GM18502 (cell line): ENCODE measurements around the gene DISC1.
"Not testable (repeated sequence)": the region's sequence is repeated elsewhere in the genome, so short reads cannot be mapped to it uniquely, and the experiment has no call there.

Experiments
- ATAC-seq: cut with Tn5 transposase; IDR thresholded peaks from one replicate; pipeline ENCODE4 v1.9.1; 2021; ENCODE audit warnings: mild to moderate bottlenecking; ENCODE audit not compliant: unreplicated experiment, poor library complexity

Gene DISC1

GRCh38 chr1:231757759-231758158, 131.2 kb downstream of the DISC1 start:
- ATAC-seq, result no peak

DNA sequence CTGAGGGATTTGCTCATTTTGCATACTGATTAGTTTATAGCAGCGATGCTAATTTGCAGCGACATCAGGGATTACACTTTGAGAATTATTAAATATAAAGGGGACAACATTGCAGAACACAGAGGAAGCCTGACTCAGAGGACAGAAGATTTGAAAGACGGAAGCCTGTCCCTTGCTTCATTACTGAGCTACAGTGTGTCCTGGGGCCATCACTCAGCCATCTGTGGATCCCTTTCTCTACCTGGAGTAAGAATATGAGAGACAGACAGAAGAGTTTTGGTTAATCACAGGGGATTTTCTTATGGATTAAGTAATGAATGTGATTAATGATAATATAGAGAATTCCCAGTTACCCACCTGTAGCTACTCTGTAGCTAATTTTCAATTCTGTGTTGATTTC, 134.7 kb downstream of the DISC1 start:
- ATAC-seq, result no peak

GRCh38 chr1:231761747-231762541, 135.4 kb downstream of the DISC1 start:
- ATAC-seq, result no peak

DNA sequence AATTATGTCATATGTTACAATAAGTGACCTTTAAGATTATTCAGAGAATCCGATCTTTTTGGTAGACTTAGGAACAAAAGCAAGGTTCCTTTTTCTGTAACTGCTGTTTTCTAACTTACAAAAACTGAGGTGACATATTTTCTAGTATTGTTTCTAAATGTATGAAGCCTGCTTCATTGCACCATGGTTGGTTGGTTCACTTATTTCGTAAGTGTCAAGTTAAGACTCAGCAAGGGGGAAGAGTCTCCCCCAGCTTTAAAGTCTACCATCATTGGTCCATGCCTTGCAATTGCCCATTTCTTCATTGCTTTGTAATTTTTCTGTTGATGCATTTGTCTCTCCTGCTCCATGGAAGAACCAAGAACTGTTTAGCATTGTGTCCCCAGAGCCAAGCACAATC, 136.9 kb downstream of the DISC1 start:
- ATAC-seq, result no peak

DNA sequence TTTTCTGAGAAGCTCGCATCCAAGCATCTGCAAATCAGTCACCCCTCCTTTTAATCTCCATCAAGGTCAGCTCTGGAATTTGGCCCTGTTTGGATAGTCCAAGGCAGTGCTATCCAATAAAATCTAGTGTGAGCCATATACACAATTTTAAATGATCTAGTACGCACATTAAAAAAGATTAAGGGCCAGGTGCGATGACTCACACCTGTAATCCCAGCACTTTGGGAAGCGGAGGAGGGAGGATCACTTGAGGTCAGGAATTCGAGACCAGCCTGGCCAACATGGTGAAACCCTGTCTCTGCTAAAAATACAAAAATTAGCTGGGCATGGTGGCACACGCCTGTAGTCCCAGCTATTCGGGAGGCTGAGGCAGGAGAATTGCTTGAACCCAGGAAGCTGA, 139.2 kb downstream of the DISC1 start:
- ATAC-seq, result not testable (repeated sequence)

- ATAC-seq, result no peak
Measured at GRCh38 chr1:231767471-231767870, 140.9 kb downstream of the DISC1 start.

DNA sequence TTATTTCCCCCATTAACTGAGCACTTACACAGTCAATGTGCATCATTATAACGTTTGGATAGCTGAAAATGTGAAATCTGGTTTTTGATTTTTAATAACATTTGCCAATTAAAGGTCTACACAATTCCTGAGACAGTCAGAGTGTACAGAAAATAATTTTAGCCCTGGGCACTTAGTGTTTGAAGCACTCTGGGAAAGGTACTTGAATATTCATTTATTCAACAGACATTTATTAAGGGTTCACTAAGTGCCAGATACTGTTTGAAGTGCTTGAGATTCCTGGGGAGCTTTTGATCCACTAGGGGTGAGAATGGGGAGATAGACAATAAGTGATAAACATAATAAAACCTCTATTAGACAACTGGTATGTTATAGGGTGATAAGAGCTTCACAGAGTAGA, 141.8 kb downstream of the DISC1 start:
- no peak for ATAC-seq

GRCh38 chr1:231770506-231771175, 144.1 kb downstream of the DISC1 start:
- ATAC-seq, result no peak

GRCh38 chr1:231774719-231775335, 148.2 kb downstream of the DISC1 start:
- no peak for ATAC-seq

- no peak for ATAC-seq
Measured at GRCh38 chr1:231776010-231776756, 149.6 kb downstream of the DISC1 start.

GRCh38 chr1:231776757-231777062, 150.1 kb downstream of the DISC1 start:
- no peak for ATAC-seq

DNA sequence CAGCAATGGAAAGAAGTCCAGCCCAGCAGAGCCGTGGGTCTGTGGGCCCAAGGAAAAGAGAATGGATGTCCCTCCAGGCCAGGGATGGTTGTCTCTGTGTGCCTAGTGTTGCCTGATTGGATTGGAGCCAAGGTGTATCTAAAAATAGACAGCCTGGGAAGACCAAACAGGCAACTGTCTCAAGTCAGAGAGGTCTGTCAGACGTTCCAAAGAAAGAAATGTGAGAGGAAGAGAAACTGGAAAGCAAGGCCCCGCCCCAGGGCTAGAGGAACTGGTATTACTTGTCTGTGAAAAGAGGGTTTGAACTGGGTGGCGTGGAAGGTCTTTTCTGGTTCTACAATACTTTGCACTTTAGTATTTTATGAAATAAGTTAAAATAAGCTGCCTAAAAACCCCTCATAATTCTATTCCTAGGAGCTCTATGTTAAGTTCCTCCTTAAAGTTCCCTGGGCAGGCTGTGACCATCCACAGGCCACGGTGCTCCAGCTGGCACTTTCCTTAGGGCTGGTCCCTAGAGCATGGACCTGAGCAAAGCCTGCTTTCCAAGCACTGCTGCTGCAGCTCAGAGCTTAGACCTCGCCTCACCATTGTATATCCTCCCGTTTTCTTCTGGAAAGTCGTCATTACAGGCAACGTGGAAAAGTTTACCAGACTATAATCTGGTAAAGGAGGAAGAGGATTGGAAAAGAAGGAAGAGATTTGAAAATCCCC, 151.6 kb downstream of the DISC1 start:
- ATAC-seq, result no peak

DNA sequence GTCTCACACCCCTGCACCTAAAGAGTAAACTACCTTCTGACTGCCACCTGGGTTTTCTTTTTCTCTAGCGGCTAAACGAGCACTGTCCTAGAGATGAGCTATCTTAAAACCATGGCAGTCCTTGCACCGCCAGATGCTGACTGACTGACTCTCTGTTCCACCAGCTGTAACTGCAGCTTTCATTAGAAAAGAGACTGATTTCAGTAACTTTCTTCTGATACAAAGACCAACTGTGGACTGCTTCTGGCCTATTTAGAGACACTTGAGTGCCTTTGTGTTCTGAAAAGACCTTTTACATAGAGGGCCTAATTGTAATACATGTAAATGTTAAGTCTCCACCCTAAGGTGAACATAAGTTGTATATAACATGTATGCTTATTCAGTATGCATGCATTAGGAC, 152.5 kb downstream of the DISC1 start:
- no peak for ATAC-seq

DNA sequence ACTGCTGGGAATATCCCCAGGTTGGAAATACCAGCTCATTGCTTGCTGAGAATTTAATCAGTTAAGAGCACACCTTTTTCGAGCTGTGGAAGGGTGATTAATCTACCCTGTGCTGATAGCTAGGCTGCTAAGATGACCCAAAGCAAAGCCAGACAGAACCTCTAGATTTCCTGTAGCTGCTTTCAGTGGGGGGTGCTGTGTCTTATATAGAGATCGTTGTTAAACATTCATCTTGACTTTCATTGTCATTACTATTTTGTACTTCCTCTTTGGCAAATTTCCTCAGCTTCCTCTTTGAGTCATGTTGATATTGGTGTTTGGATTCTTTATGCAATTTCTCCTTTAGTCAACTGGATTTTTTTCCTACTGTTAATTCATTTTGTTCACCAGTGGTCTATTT, 155.3 kb downstream of the DISC1 start:
- no peak for ATAC-seq

DNA sequence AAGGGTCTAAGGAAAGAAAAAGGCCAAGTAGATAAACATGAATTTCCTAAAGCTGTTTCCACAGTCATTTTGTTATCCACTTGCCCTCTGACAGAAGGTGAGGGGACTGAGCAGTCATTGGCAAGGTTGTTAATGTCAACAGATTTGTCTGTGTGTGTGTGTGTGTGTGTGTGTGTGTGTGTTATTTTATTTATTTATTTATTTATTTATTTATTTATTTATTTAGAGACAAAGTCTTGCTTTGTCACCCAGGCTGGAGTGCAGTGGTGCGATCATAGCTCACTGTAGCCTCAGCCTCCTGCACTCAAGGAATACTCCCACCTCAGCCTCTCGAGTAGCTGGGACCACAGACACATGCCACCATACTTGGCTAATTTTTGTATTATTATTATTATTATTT, 158.5 kb downstream of the DISC1 start:
- ATAC-seq, result not testable (repeated sequence)

- ATAC-seq, result no peak
Measured at GRCh38 chr1:231786126-231786525, 159.5 kb downstream of the DISC1 start.

- ATAC-seq, result no peak
Measured at GRCh38 chr1:231792634-231793033, 166.0 kb downstream of the DISC1 start.

DNA sequence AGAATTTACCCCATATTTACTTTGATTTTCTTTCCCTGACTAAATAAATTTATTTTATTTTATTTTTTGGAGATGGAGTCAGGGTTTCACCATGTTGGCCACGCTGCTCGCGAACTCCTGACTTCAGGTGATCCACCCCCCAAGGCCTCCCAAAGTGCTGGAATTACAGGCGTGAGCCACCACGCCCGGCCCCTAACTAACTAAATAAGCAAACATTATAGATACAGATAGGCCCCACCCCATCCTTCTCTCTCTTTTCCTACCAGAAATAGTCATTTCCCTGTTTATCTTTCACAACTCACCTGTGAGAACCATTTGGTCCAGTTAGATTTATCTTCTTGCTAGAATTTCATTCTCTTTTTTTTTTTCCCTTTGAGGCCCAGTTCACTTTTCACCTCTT, 167.3 kb downstream of the DISC1 start:
- no peak for ATAC-seq

DNA sequence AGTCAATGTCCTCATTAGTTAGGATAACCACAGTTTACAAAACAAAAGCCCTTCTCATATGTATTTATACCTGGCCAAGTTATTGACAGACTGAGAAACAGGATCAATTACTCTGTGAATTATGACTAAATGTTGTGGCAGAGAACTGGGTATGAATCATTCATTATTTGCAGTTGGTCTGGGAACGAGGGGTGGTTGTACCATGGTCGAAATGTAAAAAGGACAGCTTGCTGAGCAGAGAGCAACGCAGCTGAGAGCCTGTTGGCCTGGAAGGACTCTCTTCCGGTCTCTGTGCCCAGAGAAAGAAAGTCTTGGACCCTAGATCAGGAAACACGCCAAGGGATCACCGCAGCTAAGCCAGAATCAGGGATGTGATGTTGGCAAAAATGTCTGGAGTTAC, 169.6 kb downstream of the DISC1 start:
- no peak for ATAC-seq

- ATAC-seq, result no peak
Measured at GRCh38 chr1:231799363-231799986, 172.9 kb downstream of the DISC1 start.
